Keratinocyte (primary cell): Measurements from ENCODE around the gene TMEM87B. TPM values are rescaled to one million over a fixed set of nuclear protein-coding genes. Genes with fewer than 3 reads are reported as not detected.

Experiments used
- DNase-seq: peaks from one replicate; pipeline ENCODE4 v3.0.0-alpha.2; 2011; ENCODE audit warnings: low read depth, missing footprints, low spot score
- FAIRE-seq: peaks from 2 replicates; lab custom pipeline; 2011; peaks lifted over from hg19 to GRCh38; lab: Jason Lieb, UNC
- H2AFZ ChIP-seq: 2 replicates; pipeline ENCODE4 v1.6.0; 2012; ENCODE audit warnings: low read length, control low read depth, inconsistent platforms; ENCODE audit not compliant: control insufficient read depth
- H3K27ac ChIP-seq: 2 replicates; pipeline ENCODE4 v1.5.1; 2011; ENCODE audit warnings: low read length; ENCODE audit not compliant: control insufficient read depth, insufficient read depth
- H3K27me3 ChIP-seq: 3 replicates; pipeline ENCODE4 v1.6.0; 2011; ENCODE audit warnings: low read length; ENCODE audit not compliant: control insufficient read depth, insufficient read depth; ENCODE audit errors: extremely low read depth
- H3K36me3 ChIP-seq, 2 experiments: 2 replicates in 1 of 2; 3 replicates in 1 of 2; pipeline ENCODE4 v1.5.1; 2011; ENCODE audit warnings: low read length in 2 of 2, mild to moderate bottlenecking in 1 of 2; ENCODE audit not compliant: control insufficient read depth in 2 of 2, insufficient read depth in 2 of 2; ENCODE audit errors: extremely low read depth in 1 of 2
- H3K4me1 ChIP-seq: 3 replicates; pipeline ENCODE4 v1.5.1; 2011; ENCODE audit warnings: low read length; ENCODE audit not compliant: control insufficient read depth, insufficient read depth; ENCODE audit errors: extremely low read depth
- H3K4me2 ChIP-seq: 3 replicates; pipeline ENCODE4 v1.6.0; 2011; ENCODE audit warnings: low read depth, low read length; ENCODE audit not compliant: control insufficient read depth, insufficient read depth; ENCODE audit errors: extremely low read depth
- H3K4me3 ChIP-seq, 3 experiments: fragments of 200-600 bp in 1 of 3; sonication (generic) in 1 of 3; 2 replicates in 2 of 3; 3 replicates in 1 of 3; pipeline ENCODE4 v1.5.1; 2011 to 2016; ENCODE audit warnings: low read length in 3 of 3, mild to moderate bottlenecking in 3 of 3, control low read depth in 2 of 3, inconsistent platforms in 1 of 3, low read depth in 1 of 3, mixed read lengths in 1 of 3, mixed run types in 1 of 3, moderate library complexity in 1 of 3; ENCODE audit not compliant: control insufficient read depth in 2 of 3, insufficient read depth in 2 of 3; ENCODE audit errors: extremely low read depth in 1 of 3
- H3K79me2 ChIP-seq: 2 replicates; pipeline ENCODE4 v1.6.0; 2012; ENCODE audit warnings: low read length; ENCODE audit not compliant: control insufficient read depth, insufficient read depth
- H3K9ac ChIP-seq: 3 replicates; pipeline ENCODE4 v1.6.0; 2011; ENCODE audit warnings: low read length; ENCODE audit not compliant: control insufficient read depth, insufficient read depth; ENCODE audit errors: extremely low read depth
- H3K9me1 ChIP-seq: 3 replicates; pipeline ENCODE4 v1.6.0; 2011; ENCODE audit warnings: low read length; ENCODE audit not compliant: control insufficient read depth, insufficient read depth; ENCODE audit errors: extremely low read depth
- H3K9me3 ChIP-seq: 2 replicates; pipeline ENCODE4 v1.5.1; 2012; ENCODE audit warnings: low read depth, low read length; ENCODE audit not compliant: control insufficient read depth
- H4K20me1 ChIP-seq: 3 replicates; pipeline ENCODE4 v1.6.0; 2011; ENCODE audit warnings: low read length; ENCODE audit not compliant: control insufficient read depth, insufficient read depth; ENCODE audit errors: extremely low read depth
- EZH2 ChIP-seq: IDR thresholded peaks from one replicate; pipeline ENCODE4 v1.6.1; 2012; ENCODE audit warnings: inconsistent platforms, mild to moderate bottlenecking, low read length, moderate library complexity
- dilution Hi-C: fragments of 300-500 bp; cut with MboI; formaldehyde crosslinking; loops from one replicate; pipeline ENCODE4 v1.7.0; 2020; ENCODE audit warnings: low sequenced_read_pairs; ENCODE audit not compliant: extremely low pct_ligation_motif_present
- polyA plus RNA-seq, 5 experiments: library from polyadenylated mRNA; depleted of rRNA in 3 of 5; stranded (reverse) in 3 of 5; stranded (forward) in 1 of 5; unstranded in 1 of 5; fragments of >200 nt; gene quantifications; 1 replicate in 1 of 5; 2 replicates in 3 of 5; 3 replicates in 1 of 5; pipeline versions ENCODE4 v1.2.1 to v1.2.3, GENCODE V29; 2011 to 2012; ENCODE audit warnings: missing spikeins in 2 of 5, low read depth in 1 of 5, low replicate concordance in 1 of 5
- TF ChIP-seq, protein P1 (sequence below), 3 experiments: IDR thresholded peaks in 1 of 3; conservative IDR thresholded peaks in 1 of 3; optimal IDR thresholded peaks in 1 of 3; 2 replicates in 2 of 3; 3 replicates in 1 of 3; pipeline versions ENCODE3 to v1.5.1; 2011; ENCODE audit warnings: low read length in 3 of 3, mild to moderate bottlenecking in 3 of 3, moderate library complexity in 2 of 3, control low read depth in 1 of 3, inconsistent platforms in 1 of 3; ENCODE audit not compliant: insufficient read depth in 2 of 3; ENCODE audit errors: extremely low read depth in 1 of 3

The TMEM87B gene
- polyA plus RNA-seq, 1 donor (not counting 4 experiments of a cell fraction or from before 2014, with no cell fraction given) = 37.3 TPM

DNA sequence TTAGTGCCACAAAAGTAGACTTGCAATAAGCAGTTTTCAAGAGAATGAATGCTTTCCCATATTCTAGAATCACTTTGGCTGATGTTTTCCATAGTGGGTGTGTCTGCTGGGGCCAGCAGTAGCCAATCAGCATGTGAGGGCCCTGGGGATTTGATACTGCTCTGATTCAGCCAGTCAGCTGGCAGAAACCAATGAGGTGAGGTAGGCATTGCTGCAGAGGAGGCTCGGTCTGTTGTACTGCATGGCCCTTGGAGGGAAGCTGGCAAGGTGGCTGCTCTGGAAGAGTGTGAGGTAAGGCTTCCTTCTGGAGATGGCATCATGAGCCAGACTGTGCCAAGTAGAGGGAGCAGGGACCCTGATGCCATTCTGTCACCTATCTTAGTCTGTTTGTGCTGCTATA is 22.7 kb downstream of the TMEM87B start:
- dilution Hi-C loops = no loop called here
- Histone ChIP-seq H4K20me1 (no peaks in the 10 kb centered on the region), H2AFZ (no peak overlapping the region), H3K36me3 (peaks cover 18 to 25% of the 10 kb centered on the region in 2 experiments), H3K27me3 (no peaks in the 10 kb centered on the region), H3K9ac (no peak overlapping the region), H3K4me3 (no peak overlapping the region), H3K27ac (no peak overlapping the region), H3K4me2 (no peak overlapping the region), H3K79me2 (peaks cover 17% of the 10 kb centered on the region), H3K4me1 (peaks cover 19% of the 10 kb centered on the region), H3K9me1 (no peaks in the 10 kb centered on the region), H3K9me3 (no peaks in the 10 kb centered on the region)
- FAIRE-seq (no peak), DNase-seq (no peak)
- TF ChIP-seq, protein P1, sequence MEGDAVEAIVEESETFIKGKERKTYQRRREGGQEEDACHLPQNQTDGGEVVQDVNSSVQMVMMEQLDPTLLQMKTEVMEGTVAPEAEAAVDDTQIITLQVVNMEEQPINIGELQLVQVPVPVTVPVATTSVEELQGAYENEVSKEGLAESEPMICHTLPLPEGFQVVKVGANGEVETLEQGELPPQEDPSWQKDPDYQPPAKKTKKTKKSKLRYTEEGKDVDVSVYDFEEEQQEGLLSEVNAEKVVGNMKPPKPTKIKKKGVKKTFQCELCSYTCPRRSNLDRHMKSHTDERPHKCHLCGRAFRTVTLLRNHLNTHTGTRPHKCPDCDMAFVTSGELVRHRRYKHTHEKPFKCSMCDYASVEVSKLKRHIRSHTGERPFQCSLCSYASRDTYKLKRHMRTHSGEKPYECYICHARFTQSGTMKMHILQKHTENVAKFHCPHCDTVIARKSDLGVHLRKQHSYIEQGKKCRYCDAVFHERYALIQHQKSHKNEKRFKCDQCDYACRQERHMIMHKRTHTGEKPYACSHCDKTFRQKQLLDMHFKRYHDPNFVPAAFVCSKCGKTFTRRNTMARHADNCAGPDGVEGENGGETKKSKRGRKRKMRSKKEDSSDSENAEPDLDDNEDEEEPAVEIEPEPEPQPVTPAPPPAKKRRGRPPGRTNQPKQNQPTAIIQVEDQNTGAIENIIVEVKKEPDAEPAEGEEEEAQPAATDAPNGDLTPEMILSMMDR (optimal IDR thresholded peaks at IDR 0.05 in 1 of 3, IDR thresholded peaks at IDR 0.05 in 1 of 3, conservative IDR thresholded peaks at IDR 0.05 in 1 of 3; ENCODE audit: extremely low read depth in 1 of 3, insufficient read depth in 2 of 3, low read length in 3 of 3) = no peak
- TF ChIP-seq EZH2 = no peak

DNA sequence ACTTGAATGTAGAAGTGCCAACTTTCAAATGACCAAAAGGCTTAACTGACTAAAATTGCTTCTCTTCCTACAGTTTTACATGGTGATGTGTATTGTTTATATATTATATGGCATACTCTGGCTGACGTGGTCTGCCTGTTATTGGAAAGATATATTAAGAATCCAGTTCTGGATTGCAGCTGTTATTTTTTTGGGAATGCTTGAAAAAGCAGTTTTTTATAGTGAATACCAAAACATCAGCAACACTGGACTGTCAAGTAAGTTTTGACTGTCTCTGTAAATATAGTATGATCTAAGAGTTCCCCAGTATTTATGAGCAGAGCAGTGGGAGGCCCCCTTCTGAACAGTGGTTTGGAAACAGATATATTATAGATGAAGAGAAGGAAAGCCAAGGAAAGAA is 26.2 kb downstream of the TMEM87B start:
- Histone ChIP-seq H3K4me2 (no peak overlapping the region), H3K4me3 (no peak overlapping the region), H3K36me3 (peaks cover 28 to 34% of the 10 kb centered on the region in 2 experiments), H4K20me1 (no peaks in the 10 kb centered on the region), H3K4me1 (no peaks in the 10 kb centered on the region), H2AFZ (no peak overlapping the region), H3K9me3 (no peaks in the 10 kb centered on the region), H3K79me2 (peaks cover 3% of the 10 kb centered on the region), H3K9ac (no peak overlapping the region), H3K27ac (no peak overlapping the region), H3K9me1 (no peaks in the 10 kb centered on the region), H3K27me3 (no peaks in the 10 kb centered on the region)
- DNase-seq (no peak), FAIRE-seq (no peak)
- no peak for TF ChIP-seq EZH2
- TF ChIP-seq, protein P1 (optimal IDR thresholded peaks at IDR 0.05 in 1 of 3, IDR thresholded peaks at IDR 0.05 in 1 of 3, conservative IDR thresholded peaks at IDR 0.05 in 1 of 3; ENCODE audit: extremely low read depth in 1 of 3, insufficient read depth in 2 of 3, low read length in 3 of 3) = no peak
- dilution Hi-C loops = no loop called here
